Measurements from ENCODE around the gene CDC42EP2. TPM values are rescaled to one million over a fixed set of nuclear protein-coding genes. Genes with fewer than 3 reads are reported as not detected.

The CDC42EP2 gene
- polyA plus RNA-seq, 1 of the 3 experiments (the other 2 are of a cell fraction), result 8.1 TPM

Other genes starting within 250 kb of the CDC42EP2 start
- 13.1 and 16.3 TPM in 2 replicates for gene CDCA5, start 230.8 kb upstream of the CDC42EP2 start, polyA plus RNA-seq (2012; rRNA removed)
- 55.7 and 75.9 TPM in 2 replicates for gene ZFPL1, start 230.6 kb upstream of the CDC42EP2 start, polyA plus RNA-seq (2012; rRNA removed)
- 59.1 and 59.9 TPM in 2 replicates for gene VPS51, start 218.7 kb upstream of the CDC42EP2 start, polyA plus RNA-seq (2012; rRNA removed)
- gene TM7SF2, start 203.0 kb upstream of the CDC42EP2 start, polyA plus RNA-seq (2012; rRNA removed), result 87.8 and 90.0 TPM in 2 replicates
- gene ZNHIT2, start 197.2 kb upstream of the CDC42EP2 start, polyA plus RNA-seq (2012; rRNA removed), result 5.6 and 5.9 TPM in 2 replicates
- 912 and 1,210 TPM in 2 replicates for gene FAU, start 192.7 kb upstream of the CDC42EP2 start, polyA plus RNA-seq (2012; rRNA removed)
- gene MRPL49, start 192.5 kb upstream of the CDC42EP2 start, polyA plus RNA-seq (2012; rRNA removed), result 56.7 and 89.7 TPM in 2 replicates
- 14.9 and 31.9 TPM in 2 replicates for gene SYVN1, start 180.3 kb upstream of the CDC42EP2 start, polyA plus RNA-seq (2012; rRNA removed)
- not detected in 2 replicates for gene SPDYC, start 144.6 kb upstream of the CDC42EP2 start, polyA plus RNA-seq (2012; rRNA removed)
- 78.6 and 92.2 TPM in 2 replicates for gene CAPN1, start 132.9 kb upstream of the CDC42EP2 start, polyA plus RNA-seq (2012; rRNA removed)
- 18.4 and 19.4 TPM in 2 replicates for gene POLA2, start 52.9 kb upstream of the CDC42EP2 start, polyA plus RNA-seq (2012; rRNA removed)
- gene DPF2, start 19.0 kb downstream of the CDC42EP2 start, polyA plus RNA-seq (2012; rRNA removed), result 29.6 and 44.9 TPM in 2 replicates
- 0.34 and 0.41 TPM in 2 replicates for gene TIGD3, start 39.9 kb downstream of the CDC42EP2 start, polyA plus RNA-seq (2012; rRNA removed)
- gene SLC25A45, start 67.8 kb downstream of the CDC42EP2 start, polyA plus RNA-seq (2012; rRNA removed), result 3.1 and 3.6 TPM in 2 replicates
- 17.4 and 19.0 TPM in 2 replicates for gene FRMD8, start 71.8 kb downstream of the CDC42EP2 start, polyA plus RNA-seq (2012; rRNA removed)
- gene NEAT1, start 107.9 kb downstream of the CDC42EP2 start, polyA plus RNA-seq (2012; rRNA removed), result 435 and 479 TPM in 2 replicates
- 285 and 510 TPM in 2 replicates for gene MALAT1, start 184.2 kb downstream of the CDC42EP2 start, polyA plus RNA-seq (2012; rRNA removed)
- 76.7 and 79.9 TPM in 2 replicates for gene SCYL1, start 210.2 kb downstream of the CDC42EP2 start, polyA plus RNA-seq (2012; rRNA removed)
- 92.1 and 167 TPM in 2 replicates for gene LTBP3, start 243.5 kb downstream of the CDC42EP2 start, polyA plus RNA-seq (2012; rRNA removed)